ENCODE data around the gene SNTB2. TPM values are rescaled to one million over a fixed set of nuclear protein-coding genes. Genes with fewer than 3 reads are reported as not detected.

Gene SNTB2
- total RNA-seq, 1 experiment from 2014 or later, result 20.2 TPM

GRCh38 chr16:69270395-69270794 is 83.4 kb downstream of the SNTB2 start:
- WGBS (ENCODE audit: extremely low coverage, insufficient read length, low lambda C conversion rate), result no CpG with 5 or more reads among the region's 3 CpGs
- Histone ChIP-seq H3K4ac (ENCODE audit: low read depth, low read length) (no peak overlapping the region), H3K9me3 (ENCODE audit: control insufficient read depth, low read depth, low read length) (no peaks in the 10 kb centered on the region), H3K79me2 (ENCODE audit: insufficient read depth, low read length) (no peaks in the 10 kb centered on the region), H2BK15ac (ENCODE audit: low read depth, low read length) (no peak overlapping the region), H4K8ac (replicated peaks; ENCODE audit: insufficient read length, low read depth, low read length) (no peak overlapping the region), H3K23me2 (ENCODE audit: insufficient read length, low read depth, low read length, poor library complexity, severe bottlenecking) (no peaks in the 10 kb centered on the region), H3K14ac (ENCODE audit: insufficient read depth, low read length) (no peak overlapping the region), H3K79me1 (ENCODE audit: insufficient read depth, low read depth, low read length, poor library complexity, severe bottlenecking) (no peaks in the 10 kb centered on the region), H4K5ac (ENCODE audit: insufficient read length, low read depth, low read length) (no peak overlapping the region), H3K27ac (ENCODE audit: insufficient read length, low read depth, low read length) (no peak overlapping the region), H2BK20ac (ENCODE audit: low read depth, low read length, poor library complexity, severe bottlenecking) (no peak overlapping the region), H4K20me1 (ENCODE audit: control insufficient read depth, insufficient read depth, insufficient read length) (no peaks in the 10 kb centered on the region), H4K91ac (ENCODE audit: insufficient read length, low read depth, low read length) (no peak overlapping the region), H3K4me2 (ENCODE audit: insufficient read depth, insufficient read length, low read length) (no peak overlapping the region), H3T11ph (ENCODE audit: low read length) (no peak overlapping the region), H3K23ac (ENCODE audit: insufficient read length, low read depth, low read length) (no peak overlapping the region), H2AK5ac (ENCODE audit: insufficient read length, low read length) (no peak overlapping the region), H2BK5ac (ENCODE audit: insufficient read length, low read length) (no peak overlapping the region), H2BK120ac (ENCODE audit: low read depth, low read length, poor library complexity, severe bottlenecking) (no peak overlapping the region), H3K18ac (ENCODE audit: insufficient read length, low read depth, low read length) (no peak overlapping the region), H2AFZ (ENCODE audit: low read length) (no peak overlapping the region), H2BK12ac (ENCODE audit: insufficient read length, low read depth, low read length) (no peak overlapping the region), H3K56ac (ENCODE audit: insufficient read length, low read depth, low read length) (no peak overlapping the region), H3K27me3 (ENCODE audit: insufficient read depth, low read length) (no peaks in the 10 kb centered on the region), H3K9ac (ENCODE audit: extremely low read depth, insufficient read length, low read length) (no peak overlapping the region), H3K4me1 (ENCODE audit: insufficient read depth, low read length) (no peaks in the 10 kb centered on the region)
- no peak overlapping the region for H3K27ac Mint-ChIP-seq
- no peak overlapping the region for H3K4me3 Mint-ChIP-seq
- DNase-seq, result no peak
- H3K9me3 Mint-ChIP-seq, result no peaks in the 10 kb centered on the region
- TF ChIP-seq, protein P1, sequence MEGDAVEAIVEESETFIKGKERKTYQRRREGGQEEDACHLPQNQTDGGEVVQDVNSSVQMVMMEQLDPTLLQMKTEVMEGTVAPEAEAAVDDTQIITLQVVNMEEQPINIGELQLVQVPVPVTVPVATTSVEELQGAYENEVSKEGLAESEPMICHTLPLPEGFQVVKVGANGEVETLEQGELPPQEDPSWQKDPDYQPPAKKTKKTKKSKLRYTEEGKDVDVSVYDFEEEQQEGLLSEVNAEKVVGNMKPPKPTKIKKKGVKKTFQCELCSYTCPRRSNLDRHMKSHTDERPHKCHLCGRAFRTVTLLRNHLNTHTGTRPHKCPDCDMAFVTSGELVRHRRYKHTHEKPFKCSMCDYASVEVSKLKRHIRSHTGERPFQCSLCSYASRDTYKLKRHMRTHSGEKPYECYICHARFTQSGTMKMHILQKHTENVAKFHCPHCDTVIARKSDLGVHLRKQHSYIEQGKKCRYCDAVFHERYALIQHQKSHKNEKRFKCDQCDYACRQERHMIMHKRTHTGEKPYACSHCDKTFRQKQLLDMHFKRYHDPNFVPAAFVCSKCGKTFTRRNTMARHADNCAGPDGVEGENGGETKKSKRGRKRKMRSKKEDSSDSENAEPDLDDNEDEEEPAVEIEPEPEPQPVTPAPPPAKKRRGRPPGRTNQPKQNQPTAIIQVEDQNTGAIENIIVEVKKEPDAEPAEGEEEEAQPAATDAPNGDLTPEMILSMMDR (conservative IDR thresholded peaks at IDR 0.05), result no peak
- no peaks in the 10 kb centered on the region for H3K27me3 Mint-ChIP-seq (ENCODE audit: low read depth)
- peaks cover 0 to 1% of the 10 kb centered on the region in 2 experiments; a peak in 1 of 4 replicates for H3K4me1 Mint-ChIP-seq
- H3K36me3 Mint-ChIP-seq (ENCODE audit: insufficient read depth in 1 of 3, low read depth in 3 of 3), result peaks cover 7 to 21% (median 19%) of the 10 kb centered on the region in 3 experiments; a peak in 5 of 7 replicates
